GM18507 (cell line): ENCODE data around the gene TSHZ1.

Experiments used
- DNase-seq: peaks from one replicate; pipeline ENCODE4 v3.0.0; 2011; ENCODE audit warnings: low read depth; ENCODE audit not compliant: insufficient read length; ENCODE audit errors: extremely low spot score
- FAIRE-seq: peaks from 2 replicates; lab custom pipeline; 2011; peaks lifted over from hg19 to GRCh38; lab: Jason Lieb, UNC

TSHZ1 gene

DNA sequence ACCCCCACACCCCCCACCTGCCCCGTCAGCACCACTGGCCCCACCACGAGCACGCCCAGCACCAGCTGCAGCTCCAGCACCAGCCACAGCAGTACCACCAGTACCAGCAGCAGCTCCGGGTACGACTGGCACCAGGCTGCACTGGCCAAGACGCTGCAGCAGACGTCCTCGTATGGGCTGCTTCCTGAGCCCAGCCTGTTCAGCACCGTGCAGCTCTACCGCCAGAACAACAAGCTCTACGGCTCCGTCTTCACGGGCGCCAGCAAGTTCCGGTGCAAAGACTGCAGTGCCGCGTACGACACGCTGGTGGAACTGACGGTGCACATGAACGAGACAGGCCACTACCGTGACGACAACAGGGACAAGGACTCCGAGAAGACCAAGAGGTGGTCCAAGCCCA is 75.3 kb downstream of the TSHZ1 start:
- no peak for FAIRE-seq
- DNase-seq, result no peak

DNA sequence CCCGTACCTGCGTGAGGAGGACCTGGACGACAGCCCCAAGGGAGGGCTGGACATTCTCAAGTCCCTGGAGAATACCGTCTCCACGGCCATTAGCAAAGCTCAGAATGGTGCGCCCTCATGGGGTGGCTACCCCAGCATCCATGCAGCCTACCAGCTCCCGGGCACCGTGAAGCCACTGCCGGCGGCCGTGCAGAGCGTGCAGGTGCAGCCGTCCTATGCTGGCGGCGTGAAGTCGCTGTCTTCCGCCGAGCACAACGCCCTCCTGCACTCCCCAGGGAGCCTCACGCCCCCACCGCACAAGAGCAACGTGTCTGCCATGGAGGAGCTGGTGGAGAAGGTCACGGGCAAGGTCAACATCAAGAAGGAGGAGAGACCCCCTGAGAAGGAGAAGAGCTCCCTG is 76.4 kb downstream of the TSHZ1 start:
- no peak for FAIRE-seq

DNA sequence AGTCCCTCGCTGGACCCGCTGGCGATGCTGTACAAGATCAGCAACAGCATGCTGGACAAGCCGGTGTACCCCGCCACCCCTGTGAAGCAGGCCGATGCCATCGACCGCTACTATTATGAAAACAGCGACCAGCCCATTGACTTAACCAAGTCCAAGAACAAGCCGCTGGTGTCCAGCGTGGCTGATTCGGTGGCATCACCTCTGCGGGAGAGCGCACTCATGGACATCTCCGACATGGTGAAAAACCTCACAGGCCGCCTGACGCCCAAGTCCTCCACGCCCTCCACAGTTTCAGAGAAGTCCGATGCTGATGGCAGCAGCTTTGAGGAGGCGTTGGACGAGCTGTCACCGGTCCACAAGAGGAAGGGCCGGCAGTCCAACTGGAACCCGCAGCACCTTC is 77.1 kb downstream of the TSHZ1 start:
- DNase-seq, result no peak
- FAIRE-seq, result no peak

More for the DNA sequence above, 76.4 kb downstream of the TSHZ1 start:
- DNase-seq, result no peak

DNA sequence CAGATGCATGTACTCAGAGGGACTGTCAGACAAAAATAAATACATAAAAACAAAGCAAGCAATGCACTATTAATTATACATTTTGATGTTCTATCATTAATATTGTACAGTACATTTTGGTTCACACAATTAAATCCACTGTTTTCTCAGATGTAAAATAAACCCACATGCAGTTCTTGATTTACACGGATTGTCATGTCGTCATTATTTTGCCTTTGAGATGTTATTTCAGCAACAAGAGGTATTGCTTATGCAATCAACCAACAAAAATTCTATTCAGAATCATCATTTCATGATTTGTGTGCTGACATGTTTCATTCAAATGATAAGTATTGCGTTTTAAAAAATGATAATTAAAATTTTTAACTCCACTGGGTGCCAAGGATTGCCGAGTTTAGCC is 79.2 kb downstream of the TSHZ1 start:
- DNase-seq, result no peak
- FAIRE-seq, result no peak

DNA sequence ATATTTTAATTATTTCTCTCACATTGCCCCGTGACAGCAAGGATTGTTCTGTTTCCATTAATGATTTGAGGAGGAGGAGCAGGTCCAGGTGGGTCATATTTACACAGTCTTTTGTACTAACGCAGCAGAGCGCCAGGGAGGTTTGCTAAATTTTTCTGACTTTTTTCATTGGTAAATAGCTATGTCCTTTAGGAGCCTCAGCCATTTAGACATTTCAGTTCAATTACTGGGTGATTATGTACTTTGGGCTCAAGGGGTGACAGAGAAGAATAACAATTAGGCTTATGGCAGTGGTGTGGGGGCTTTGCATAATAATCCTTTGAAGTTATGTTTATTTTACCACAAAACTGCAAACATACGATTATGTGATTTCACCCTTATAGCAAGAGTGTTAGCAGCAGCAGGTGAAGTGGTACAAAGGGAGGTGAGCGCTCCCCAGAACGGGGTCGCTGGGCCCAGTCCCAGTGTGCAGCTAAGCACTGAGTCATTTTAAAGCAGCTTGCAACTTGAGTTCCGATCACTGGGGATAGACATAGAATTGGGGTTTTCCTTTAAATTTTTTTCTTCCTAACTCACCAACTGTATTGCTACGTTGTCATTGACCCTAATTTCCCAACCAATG is 80.3 kb downstream of the TSHZ1 start:
- FAIRE-seq (no peak), DNase-seq (no peak)

DNA sequence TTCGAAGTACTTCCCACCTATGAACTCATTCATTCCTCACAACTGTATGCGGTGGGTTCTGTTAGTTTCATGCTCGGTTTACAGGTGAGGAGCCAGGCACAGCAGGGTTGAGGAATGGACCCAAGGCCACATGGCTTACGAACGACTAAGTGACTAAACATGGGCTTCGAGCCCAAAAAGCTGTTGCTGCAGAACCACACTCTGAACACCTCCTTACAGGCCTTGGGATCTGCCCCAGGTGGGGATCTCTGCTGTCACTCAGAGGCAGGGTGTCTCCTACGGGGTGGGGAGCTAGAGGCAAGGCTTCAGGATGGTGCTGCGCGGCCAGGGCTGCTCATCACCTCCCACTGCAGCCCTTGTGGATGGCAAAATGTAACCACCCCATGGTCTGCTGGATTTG is 80.9 kb downstream of the TSHZ1 start:
- FAIRE-seq (no peak), DNase-seq (no peak)

DNA sequence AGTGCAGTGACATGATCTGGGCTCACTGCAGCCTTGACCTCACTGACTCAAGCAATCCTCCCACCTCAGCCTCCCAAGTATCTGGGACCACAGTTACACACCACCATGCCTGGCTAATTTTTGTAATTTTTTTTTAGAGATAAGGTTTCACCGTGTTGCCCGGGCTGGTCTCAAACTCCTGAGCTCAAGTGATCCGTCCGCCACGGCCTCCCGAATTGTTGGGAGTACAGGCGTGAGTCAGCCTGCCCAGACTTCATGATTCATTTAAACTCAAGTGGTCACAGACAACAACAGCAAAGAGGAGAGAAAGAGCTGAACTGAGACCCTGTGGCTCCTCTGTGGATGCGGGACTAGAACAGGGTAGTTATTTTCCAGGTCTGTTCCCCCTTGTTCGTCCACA is 83.0 kb downstream of the TSHZ1 start:
- DNase-seq (no peak), FAIRE-seq (no peak)

DNA sequence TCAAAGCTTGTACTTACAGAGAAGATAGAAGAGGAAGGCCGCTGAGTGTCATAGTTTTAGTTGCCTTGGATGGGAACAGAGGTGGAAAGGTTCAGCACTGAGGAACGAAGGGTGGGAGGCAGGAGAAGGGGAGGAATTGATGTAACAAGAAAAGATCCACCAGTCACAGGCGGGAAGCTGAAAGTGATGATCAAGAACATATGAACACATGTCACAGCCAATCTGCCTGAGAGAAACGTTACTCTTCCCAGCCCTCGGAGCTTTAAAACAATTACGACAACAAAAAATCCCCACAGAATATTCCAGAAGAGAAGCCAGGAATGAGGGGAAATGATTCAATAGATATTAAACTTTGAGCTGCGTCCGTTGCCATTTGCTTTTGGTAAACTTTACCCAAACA is 87.1 kb downstream of the TSHZ1 start:
- no peak for DNase-seq
- FAIRE-seq, result no peak

DNA sequence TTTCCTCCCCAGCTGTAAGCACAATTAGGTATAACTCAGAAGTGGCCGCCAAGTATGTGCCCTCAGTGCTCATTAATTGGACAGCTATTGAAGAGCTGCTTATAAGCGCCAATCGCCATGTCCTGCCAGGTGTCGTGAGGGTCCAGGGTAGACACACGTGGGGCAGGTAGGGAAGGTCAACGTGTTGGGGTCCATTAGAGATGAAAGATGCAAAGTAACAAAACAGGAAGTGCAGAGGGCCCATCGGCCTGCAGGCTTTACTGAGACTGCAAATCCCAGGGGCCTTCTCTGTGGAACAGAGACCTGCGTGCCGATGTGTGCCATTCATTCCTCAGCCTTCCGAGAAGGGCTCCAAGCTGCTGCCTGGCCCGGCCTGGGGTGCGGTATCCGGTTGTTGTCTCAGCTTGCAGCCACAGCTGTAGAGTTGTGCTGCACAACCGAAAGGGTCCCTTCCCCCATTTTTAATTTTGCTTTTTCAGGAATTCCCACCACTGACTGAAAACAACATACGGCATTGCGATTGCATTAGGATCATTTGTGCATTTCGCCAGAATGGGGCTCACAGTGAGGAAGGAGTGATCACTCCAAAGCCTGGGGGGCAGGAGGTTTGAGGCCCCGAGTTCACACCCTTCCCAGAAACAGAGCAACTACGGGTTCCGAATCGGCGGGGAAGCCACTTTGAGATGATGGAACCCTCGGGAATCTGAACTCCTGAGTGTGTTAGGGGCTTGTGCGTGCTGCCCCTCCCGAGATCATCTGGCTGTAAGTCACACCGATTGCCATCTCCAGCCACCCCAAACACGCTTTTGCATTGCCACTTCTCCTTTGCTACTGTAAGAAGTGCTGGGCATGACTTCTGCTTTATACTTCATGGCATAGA is 94.3 kb downstream of the TSHZ1 start:
- DNase-seq, result no peak

DNA sequence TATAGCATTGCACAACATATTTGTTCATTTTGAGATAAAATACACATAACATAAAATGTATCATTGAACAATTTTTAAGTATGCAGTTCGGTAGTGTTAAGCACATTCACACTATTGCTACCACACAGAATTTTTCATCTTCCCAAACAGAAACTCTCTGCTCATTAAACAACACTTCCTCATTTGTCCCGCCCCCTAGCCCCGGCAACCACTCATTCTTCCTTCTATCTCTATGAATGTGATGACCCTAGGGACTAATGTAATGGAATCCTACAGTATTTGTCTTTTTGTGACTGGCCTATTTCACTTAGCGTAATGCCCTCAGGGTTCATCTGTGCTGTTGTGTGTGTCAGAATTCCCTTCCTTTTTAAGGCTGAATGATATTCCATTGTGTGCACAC is 95.4 kb downstream of the TSHZ1 start:
- FAIRE-seq (no peak), DNase-seq (no peak)

More for the DNA sequence above, 94.3 kb downstream of the TSHZ1 start:
- no peak for FAIRE-seq

DNA sequence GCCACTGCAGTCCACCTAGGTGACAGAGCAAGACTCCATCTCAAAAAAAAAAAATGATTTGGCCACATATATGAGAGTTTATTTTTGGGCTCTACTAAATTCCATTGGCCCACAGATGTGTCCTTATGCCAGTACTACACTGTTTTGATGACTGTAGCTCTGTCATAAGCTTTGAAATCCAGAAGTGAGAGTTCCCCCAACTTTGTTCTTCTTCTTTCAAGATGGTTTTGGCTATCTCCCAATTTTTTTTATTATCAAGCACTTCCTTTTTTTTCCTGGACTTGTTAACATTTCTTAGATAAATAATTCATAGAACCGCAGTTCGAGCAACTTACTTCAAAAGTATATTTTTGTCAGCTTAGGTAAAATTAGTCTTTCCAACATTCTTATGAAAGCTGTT is 96.9 kb downstream of the TSHZ1 start:
- DNase-seq (no peak), FAIRE-seq (no peak)

DNA sequence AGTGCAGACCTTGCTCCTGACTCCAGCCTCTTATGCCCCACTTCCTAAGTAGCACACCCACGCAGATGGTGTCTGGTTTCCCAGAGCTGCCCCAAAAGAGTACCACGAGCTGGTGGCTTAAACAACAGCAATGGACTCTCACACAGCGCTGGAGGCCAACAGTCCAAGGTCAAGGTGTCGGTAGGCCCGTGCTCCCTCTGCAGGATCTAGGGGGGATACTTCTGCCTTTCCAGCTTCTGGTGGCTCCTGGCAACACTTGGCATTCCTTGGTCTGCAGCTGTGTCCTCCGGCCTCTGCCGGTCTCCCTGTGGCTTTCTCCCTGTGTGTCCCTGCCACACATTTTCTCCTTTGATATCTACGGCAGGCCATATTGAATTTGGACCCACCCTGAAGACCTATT is 99.0 kb downstream of the TSHZ1 start:
- no peak for FAIRE-seq

DNA sequence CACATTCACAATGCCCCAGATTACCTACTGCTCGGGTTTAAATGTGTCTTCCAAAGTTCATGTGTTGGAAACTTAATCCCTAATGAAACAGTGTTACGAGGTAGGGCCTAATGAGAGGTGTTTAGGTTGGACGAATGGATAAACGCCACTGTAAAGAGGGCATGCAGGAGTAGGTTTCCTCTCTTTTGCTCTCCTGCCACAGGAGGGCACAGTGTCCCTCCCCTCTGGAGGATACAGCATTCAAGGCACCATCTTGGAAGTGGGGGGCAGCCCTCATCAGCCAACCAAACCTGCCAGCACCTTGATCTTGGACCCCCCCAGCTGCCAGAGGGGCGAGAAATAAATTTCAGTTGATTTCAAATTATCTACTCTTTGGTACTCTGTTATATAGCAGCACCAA is 103.5 kb downstream of the TSHZ1 start:
- FAIRE-seq (no peak), DNase-seq (no peak)

More for the DNA sequence above, 99.0 kb downstream of the TSHZ1 start:
- no peak for DNase-seq

DNA sequence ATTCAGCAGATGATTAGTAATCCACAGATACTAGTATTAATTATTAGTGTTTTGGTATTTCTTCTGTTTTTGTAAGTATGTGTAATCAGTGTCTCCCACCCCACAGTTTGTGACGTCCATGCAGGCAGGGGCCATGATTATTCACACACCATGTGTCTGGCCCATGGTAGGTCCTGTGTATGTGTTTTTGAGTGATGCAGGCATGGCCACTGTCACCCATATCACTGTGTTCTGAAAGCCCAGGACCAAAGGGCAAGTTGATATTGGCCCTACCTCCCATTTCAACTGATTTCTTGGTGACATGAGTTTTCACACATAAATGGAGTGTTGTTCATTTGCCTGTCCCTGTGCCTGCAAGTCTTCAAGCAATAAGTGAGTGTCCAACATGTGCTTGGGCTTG is 104.0 kb downstream of the TSHZ1 start:
- no peak for DNase-seq
- no peak for FAIRE-seq

DNA sequence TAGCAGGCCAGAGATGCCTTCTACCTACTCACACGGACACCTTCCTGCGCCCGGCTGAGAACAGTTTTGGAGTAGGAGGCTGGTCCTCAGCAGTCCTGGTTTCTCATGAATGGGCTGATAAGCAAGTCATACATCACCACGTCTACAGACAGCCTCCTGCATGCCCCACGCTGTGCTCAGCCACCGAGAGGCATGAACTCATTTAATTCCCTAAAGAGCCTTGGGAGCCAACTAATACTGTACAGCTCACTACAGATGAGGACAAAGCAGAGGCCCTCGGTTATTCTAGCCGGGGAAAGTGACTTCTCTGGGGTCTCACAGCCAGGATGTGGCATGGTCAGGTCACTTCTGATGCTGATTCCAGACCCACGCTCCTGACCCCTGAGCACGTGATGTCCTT is 105.6 kb downstream of the TSHZ1 start:
- FAIRE-seq, result no peak

DNA sequence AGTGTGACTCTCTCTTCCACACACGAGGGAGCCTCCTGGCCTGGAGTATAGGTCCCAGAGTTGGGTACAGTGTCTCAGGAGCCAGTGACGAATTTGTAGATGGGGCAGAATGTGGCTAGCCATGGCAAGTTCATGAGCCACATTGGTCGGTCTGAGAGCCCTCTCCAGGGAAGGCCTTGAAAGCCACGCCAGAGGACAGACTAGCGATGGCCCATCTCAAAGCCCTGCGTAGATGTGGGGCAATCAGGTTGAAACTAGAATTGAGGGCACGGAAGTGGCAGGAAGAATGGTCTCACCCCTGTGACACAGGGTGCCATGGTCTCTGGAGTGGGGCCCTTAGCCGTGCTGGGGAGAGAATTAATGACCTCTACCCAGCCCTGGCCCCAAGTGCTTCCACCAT is 106.2 kb downstream of the TSHZ1 start:
- FAIRE-seq (no peak), DNase-seq (no peak)

More for the DNA sequence above, 105.6 kb downstream of the TSHZ1 start:
- DNase-seq, result no peak

DNA sequence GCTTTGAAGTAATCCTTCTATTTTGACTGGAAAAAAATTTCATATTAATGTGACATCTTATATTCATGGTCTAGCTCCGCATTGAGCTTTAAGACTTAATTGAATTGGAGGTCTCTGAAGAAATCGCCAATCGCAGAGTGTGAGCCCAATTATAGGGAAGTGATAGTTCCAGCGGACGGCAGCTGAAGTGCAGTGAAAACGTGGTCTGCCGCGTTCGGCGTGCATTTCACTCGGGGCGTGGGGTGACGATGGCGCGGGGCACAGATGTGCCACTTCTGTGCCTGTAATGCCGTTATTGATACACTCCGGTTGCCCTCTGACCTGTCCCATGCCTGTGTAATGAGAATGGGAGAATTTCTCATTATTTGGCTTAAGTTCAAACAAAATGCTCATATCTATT is 106.7 kb downstream of the TSHZ1 start:
- no peak for DNase-seq
- FAIRE-seq, result no peak

DNA sequence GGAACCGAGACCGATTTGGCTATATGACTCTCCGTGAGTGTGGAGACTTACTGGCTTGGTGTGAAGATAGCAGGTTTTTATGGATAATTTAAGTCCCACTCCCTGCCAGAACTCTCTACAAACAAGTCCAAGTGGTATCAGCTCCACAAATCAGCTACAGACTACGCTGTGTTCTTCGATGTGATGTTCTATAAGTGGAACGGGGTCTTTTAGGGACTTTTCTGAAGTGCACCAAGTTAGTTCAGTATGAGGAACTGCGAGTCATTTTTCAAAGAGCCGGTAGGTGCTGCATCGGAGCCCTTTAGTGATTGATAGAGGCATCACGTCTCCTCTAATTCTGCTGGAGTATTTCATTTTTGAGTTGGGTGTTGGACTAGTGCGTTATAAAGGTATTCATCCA is 107.1 kb downstream of the TSHZ1 start:
- DNase-seq (no peak), FAIRE-seq (no peak)

DNA sequence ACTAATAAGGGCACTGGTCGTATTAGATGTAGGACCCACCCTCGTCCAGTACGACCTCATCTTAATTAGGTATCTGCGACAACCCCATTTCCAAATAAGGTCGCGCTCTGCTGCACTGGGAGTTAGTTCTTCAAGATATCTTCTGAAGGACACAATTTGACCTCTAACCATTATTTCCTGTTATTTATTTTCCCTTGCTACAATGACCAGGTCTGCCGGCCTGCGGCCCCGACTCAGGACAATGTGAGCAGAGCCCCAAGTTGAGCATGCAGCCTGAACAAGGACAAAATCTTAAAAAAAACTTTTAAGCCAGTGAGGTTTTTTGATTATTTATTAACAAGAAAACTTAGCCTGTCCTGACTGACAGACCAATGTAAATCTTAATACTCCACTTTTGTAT is 109.3 kb downstream of the TSHZ1 start:
- FAIRE-seq, result no peak
- DNase-seq, result no peak

DNA sequence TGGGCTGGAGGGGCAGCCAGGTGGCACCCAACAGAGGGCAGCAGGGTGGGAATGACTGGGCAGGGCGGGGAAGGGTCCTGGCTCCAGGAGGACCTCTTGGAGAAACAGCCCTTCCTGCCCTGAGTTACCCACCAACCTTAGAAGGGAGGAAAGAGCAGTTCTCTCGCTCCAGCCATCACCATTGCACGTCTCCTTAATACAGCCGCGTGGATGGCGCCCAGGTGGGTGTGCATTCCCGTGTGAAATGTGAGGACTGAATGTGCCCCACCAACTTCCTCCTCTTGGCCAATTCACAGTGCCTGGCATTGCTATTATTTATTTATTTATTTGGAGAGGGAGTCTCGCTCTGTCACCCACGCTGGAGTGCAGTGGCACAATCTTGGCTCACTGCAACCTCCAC is 109.9 kb downstream of the TSHZ1 start:
- no peak for FAIRE-seq
- no peak for DNase-seq

DNA sequence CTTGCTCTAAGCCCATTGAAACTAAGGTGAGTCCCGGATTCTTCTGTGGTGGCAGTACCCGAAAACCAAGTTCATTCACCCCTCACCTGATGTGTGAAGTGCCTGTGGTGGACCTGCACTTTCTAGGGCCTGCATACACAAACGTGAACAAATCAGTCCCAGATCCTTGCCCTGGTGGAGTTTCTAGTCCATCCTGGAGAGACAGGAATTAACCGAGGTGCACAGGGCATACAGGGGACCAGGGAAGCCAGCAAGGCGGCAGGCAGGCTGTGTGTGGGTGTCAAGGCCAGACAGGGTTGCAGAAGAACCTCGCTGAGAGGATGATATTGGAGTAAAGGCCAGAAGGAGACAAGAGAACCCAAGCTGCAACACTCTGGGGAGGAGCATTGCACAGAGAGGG is 110.8 kb downstream of the TSHZ1 start:
- no peak for FAIRE-seq

More for the DNA sequence above, 110.8 kb downstream of the TSHZ1 start:
- DNase-seq, result no peak
